K562 (cell line): ENCODE measurements around the gene MPND. TPM values are rescaled to one million over a fixed set of nuclear protein-coding genes. Genes with fewer than 3 reads are reported as not detected.

ENCODE experiments used
- ATAC-seq: fragments of 200-7000 bp; cut with Tn5 transposase; 3 replicates; pipeline ENCODE4 v1.9.1; 2020; ENCODE audit warnings: moderate library complexity
- BruUV-seq: library from RNA; stranded (reverse); fragments of 400-500 nt; replicated peaks from 2 replicates; lab custom pipeline; 2021; lab: Mats Ljungman, UMichigan
- CTCF ChIA-PET: fragments of 300-600 bp; formaldehyde crosslinking; extraction: SDS; loops from one replicate; lab custom pipeline; 2021; ENCODE audit warnings: low intra/inter-chr PET ratio; lab: Yijun Ruan, JAX
- POLR2A ChIA-PET: fragments of 300-600, 350-650 bp; sonication (Branson Sonifier 250); formaldehyde crosslinking; extraction: SDS; loops from one replicate; lab custom pipeline; 2021; ENCODE audit warnings: antibody characterized with exemption, inconsistent platforms; lab: Yijun Ruan, JAX
- DNase-seq, 4 experiments: peaks; one replicate each; pipeline versions ENCODE4 v3.0.0 to v3.0.0-alpha.2; 2011 to 2018; ENCODE audit warnings: low spot score in 3 of 4, mixed read lengths in 3 of 4; ENCODE audit errors: extremely low read depth in 1 of 4
- FAIRE-seq: peaks from 2 replicates; lab custom pipeline; 2011; peaks lifted over from hg19 to GRCh38; lab: Jason Lieb, UNC
- H2AFZ ChIP-seq: 2 replicates; pipeline ENCODE4 v1.6.0; 2011; ENCODE audit warnings: low read depth, low read length, control low read depth, inconsistent platforms
- H3K27ac ChIP-seq: fragments of 200-600 bp; 3 replicates; pipeline ENCODE4 v1.8.0; 2011; ENCODE audit warnings: low read depth, mild to moderate bottlenecking, control low read depth, inconsistent platforms, low read length, moderate library complexity, mixed read lengths; ENCODE audit errors: extremely low read depth
- H3K27me3 ChIP-seq, 2 experiments: fragments of 300-600 bp in 1 of 2; 2 replicates in 1 of 2; 3 replicates in 1 of 2; pipeline versions ENCODE4 v1.6.0 to v1.8.0; 2011; ENCODE audit warnings: inconsistent platforms in 2 of 2, low read length in 2 of 2, mild to moderate bottlenecking in 1 of 2, mixed read lengths in 1 of 2, moderate library complexity in 1 of 2; ENCODE audit not compliant: control insufficient read depth in 2 of 2, insufficient read depth in 2 of 2
- H3K36me3 ChIP-seq: fragments of 300-600 bp; 3 replicates; pipeline ENCODE4 v1.8.0; 2011; ENCODE audit warnings: mild to moderate bottlenecking, low read length, inconsistent platforms; ENCODE audit not compliant: control insufficient read depth, insufficient read depth
- H3K4me1 ChIP-seq, 2 experiments: fragments of 200-600 bp in 1 of 2; replicated peaks in 1 of 2; 2 replicates in 1 of 2; 3 replicates in 1 of 2; pipeline versions ENCODE4 v1.5.1 to v1.8.0; 2011; ENCODE audit warnings: inconsistent platforms in 2 of 2, low read length in 2 of 2, mild to moderate bottlenecking in 1 of 2, mixed read lengths in 1 of 2, moderate library complexity in 1 of 2; ENCODE audit not compliant: control insufficient read depth in 2 of 2, insufficient read depth in 2 of 2
- H3K4me2 ChIP-seq: 2 replicates; pipeline ENCODE4 v1.6.1; 2011; ENCODE audit warnings: low read length, control low read depth, inconsistent platforms, mixed read lengths; ENCODE audit not compliant: insufficient read depth
- H3K4me3 ChIP-seq: fragments of 200-600 bp; sonication (generic), shearing (Covaris generic); 2 replicates; pipeline ENCODE4 v1.5.1; 2016; ENCODE audit warnings: control low read depth, inconsistent platforms
- H3K79me2 ChIP-seq: fragments of 200-600 bp; 3 replicates; pipeline ENCODE4 v1.8.0; 2011; ENCODE audit warnings: low read length, inconsistent platforms; ENCODE audit not compliant: control insufficient read depth, insufficient read depth
- H3K9ac ChIP-seq, 2 experiments: 2 replicates each; pipeline versions ENCODE4 v1.6.0 to v1.6.1; 2011; ENCODE audit warnings: low read depth in 2 of 2, low read length in 2 of 2, control low read depth in 1 of 2, inconsistent platforms in 1 of 2, mild to moderate bottlenecking in 1 of 2, mixed read lengths in 1 of 2; ENCODE audit not compliant: insufficient read depth in 1 of 2
- H3K9me1 ChIP-seq: one replicate; pipeline ENCODE4 v1.6.0; 2011; ENCODE audit warnings: inconsistent platforms, mild to moderate bottlenecking, low read length, moderate library complexity; ENCODE audit not compliant: control insufficient read depth, insufficient read depth
- H3K9me3 ChIP-seq: replicated peaks from 2 replicates; pipeline ENCODE4 v1.5.1; 2011; ENCODE audit warnings: low read depth, low read length, inconsistent platforms; ENCODE audit not compliant: control insufficient read depth, insufficient read depth
- H4K20me1 ChIP-seq: replicated peaks from 2 replicates; pipeline ENCODE4 v1.6.1; 2011; ENCODE audit warnings: low read length, inconsistent platforms, mixed read lengths; ENCODE audit not compliant: control insufficient read depth, insufficient read depth
- BHLHE40 ChIP-seq: IDR thresholded peaks from 2 replicates; pipeline ENCODE4 v1.6.1; 2011; ENCODE audit warnings: low read length, improper control_type of control experiment
- CHCHD3 ChIP-seq: fragments of 250-450 bp; sonication (Bioruptor Pico); IDR thresholded peaks from 2 replicates; pipeline ENCODE4 v2.1.2; 2022; ENCODE audit warnings: mild to moderate bottlenecking
- FOXK2 ChIP-seq, 2 experiments: fragments of 450-650 bp; IDR thresholded peaks in 1 of 2; conservative IDR thresholded peaks in 1 of 2; 2 replicates each; pipeline ENCODE4 v1.6.1; 2016; ENCODE audit warnings: low read depth in 2 of 2, mild to moderate bottlenecking in 1 of 2
- FOXO4 ChIP-seq: fragments of 450-650 bp; formaldehyde crosslinking; IDR thresholded peaks from 2 replicates; pipeline ENCODE4 v1.4.0; 2020; ENCODE audit warnings: mild to moderate bottlenecking, moderate library complexity
- ILF3 ChIP-seq: fragments of 450-650 bp; IDR thresholded peaks from 2 replicates; pipeline ENCODE4 v1.6.1; 2018; ENCODE audit warnings: antibody characterized with exemption, mild to moderate bottlenecking, moderate library complexity, borderline replicate concordance
- KDM1A ChIP-seq, 2 experiments: fragments of 450-650 bp; IDR thresholded peaks; 2 replicates each; pipeline ENCODE4 v1.6.1; 2016; ENCODE audit warnings: mild to moderate bottlenecking in 2 of 2
- SMAD1 ChIP-seq: fragments of 150-350 bp; IDR thresholded peaks from 2 replicates; pipeline ENCODE4 v1.6.1; 2014; ENCODE audit warnings: low read length, low read depth; ENCODE audit not compliant: partially characterized antibody
- ZNF274 ChIP-seq: IDR thresholded peaks from 2 replicates; pipeline ENCODE4 v1.6.1; 2011; ENCODE audit warnings: low read depth, mild to moderate bottlenecking, low read length, moderate library complexity, borderline replicate concordance
- ZNF398 ChIP-seq: fragments of 250-450 bp; sonication (Bioruptor Pico); IDR thresholded peaks from 2 replicates; pipeline ENCODE4 v1.8.0; 2021; ENCODE audit warnings: moderate library complexity, mild to moderate bottlenecking, inconsistent platforms
- ZNF668 ChIP-seq: fragments of 250-450 bp; sonication (Bioruptor Pico); IDR thresholded peaks from 2 replicates; pipeline ENCODE4 v1.8.0; 2022; ENCODE audit warnings: mild to moderate bottlenecking, inconsistent platforms
- ZNF717 ChIP-seq: fragments of 250-450 bp; sonication (Bioruptor Pico); IDR thresholded peaks from 2 replicates; pipeline ENCODE4 v1.5.0; 2021
- WGBS: fragments of 100-300 bp; shearing (Covaris generic); methylation state at CpG from one replicate; pipeline ENCODE4 v1.1.6; 2016; ENCODE audit warnings: low coverage, mixed read lengths; ENCODE audit not compliant: insufficient coverage; ENCODE audit errors: missing lambda C conversion rate; 5-methylcytosine and 5-hydroxymethylcytosine counted together
- in situ Hi-C: fragments of 300-500 bp; cut with MboI; formaldehyde crosslinking; loops from 4 replicates; pipeline ENCODE4 v1.15.0; 2018; ENCODE audit warnings: inconsistent platforms, mixed read lengths
- intact Hi-C: fragments of 100-400 bp; cut with micrococcal nuclease; formaldehyde crosslinking; loops from 2 replicates; pipeline ENCODE4 v1.14.2; 2022
- polyA plus RNA-seq, 8 experiments: library from polyadenylated mRNA; depleted of rRNA in 4 of 8; stranded (reverse) in 5 of 8; unstranded in 3 of 8; fragments of >200 nt; fragmentation: Nextera tagmentation in 2 of 8; fragmentation: Illumina TruSeq in 1 of 8; extraction: Ambion mirVana in 2 of 8; extraction: Trizol in 1 of 8; gene quantifications; 2 replicates each; pipeline versions ENCODE4 v1.2.1 to v1.2.3, GENCODE V29; 2011 to 2014; ENCODE audit warnings: inconsistent platforms in 1 of 8, missing spikeins in 1 of 8
- total RNA-seq, 7 experiments: library from RNA; depleted of rRNA in 6 of 7; stranded (reverse); fragments of >200 nt in 6 of 7; fragmentation: Illumina TruSeq in 2 of 7; extraction: Trizol in 2 of 7; gene quantifications; 2 replicates each; pipeline versions ENCODE4 v1.2.1 to v1.2.3, GENCODE V29; 2011 to 2021; ENCODE audit warnings: low replicate concordance in 1 of 7
- TF ChIP-seq, protein P1 (sequence below): sonication (generic); formaldehyde crosslinking; IDR thresholded peaks from 2 replicates; pipeline ENCODE4 v1.8.0; 2022; ENCODE audit warnings: missing genetic modification reagents, mild to moderate bottlenecking, borderline replicate concordance

Gene MPND
- total and polyA plus RNA-seq, 9 of the 15 experiments (the other 6 are each of a cell fraction or from before 2014, with no cell fraction given): 0.25 to 14.0 (median 3.9) TPM

DNA sequence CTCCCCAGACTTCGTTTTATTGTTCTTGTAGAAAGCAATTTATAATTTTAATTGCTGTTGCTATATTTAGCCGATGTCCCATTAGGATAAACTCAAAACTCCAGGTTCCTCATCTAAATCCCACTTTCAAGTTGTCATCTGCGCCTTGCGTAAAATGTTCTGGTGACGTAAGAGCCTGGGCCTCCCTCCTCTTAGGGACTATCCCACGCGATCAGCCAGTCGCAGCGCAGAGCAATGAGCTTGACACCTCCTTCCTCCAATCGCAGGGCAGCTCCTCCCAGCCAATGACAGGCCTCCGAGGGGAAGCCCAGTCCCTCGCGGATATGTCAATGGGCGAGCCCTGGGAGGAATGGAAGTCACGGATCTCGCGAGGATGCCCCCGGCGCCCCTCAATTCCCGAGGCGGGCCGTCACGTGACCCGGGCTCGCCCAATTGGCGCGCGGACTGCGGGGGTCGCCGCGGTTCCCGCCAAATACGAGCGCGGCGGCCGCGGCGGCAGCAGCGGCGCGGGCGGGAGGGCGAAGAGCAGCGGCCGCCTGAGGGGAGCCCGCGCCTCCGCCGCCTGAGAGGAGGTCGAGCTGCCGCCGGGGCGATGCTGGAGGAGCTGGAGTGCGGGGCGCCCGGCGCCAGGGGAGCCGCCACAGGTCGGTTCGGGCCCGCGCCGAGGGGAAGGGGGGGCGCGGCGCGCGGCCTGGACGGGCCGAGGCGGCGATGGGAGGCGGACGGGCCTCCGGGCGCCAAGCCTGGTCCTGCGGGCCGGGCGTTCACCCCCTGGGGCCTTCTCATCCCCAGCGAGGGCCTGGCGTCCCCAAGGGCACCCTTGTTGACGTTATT lies 59.0 kb downstream of the MPND start, which contains the start of gene CHAF1A:
Gene CHAF1A, plus strand, starts transcription at position 470 of the 834 bp plus-strand sequence. Its CDS starts 123 bp downstream, at position 593.
- no TSS peak for BruUV-seq
- peak within 1 kb of the TSS; percentile 90 for H3K27ac ChIP-seq
- POLR2A ChIA-PET: interaction anchor here (0.5 to 1.7 kb wide), 21 partner anchors 9 to 730 kb away, joined by 3 to 15 read pairs (median 4); no protein-coding TSS in a partner anchor
- H3K36me3 ChIP-seq: peaks cover 49% of the 10 kb centered on the region
- no peaks in the 10 kb centered on the region for H3K9me1 ChIP-seq
- in situ Hi-C loops: no loop called here
- ATAC-seq (peak; percentile 97), DNase-seq (peak; percentile 96 to 100 (median 98)), FAIRE-seq (peak; percentile 100)
- H3K4me3 ChIP-seq: peak within 1 kb of the TSS; percentile 79
- H3K4me1 ChIP-seq: peaks cover 22% of the 10 kb centered on the region in 2 experiments; a peak in 4 of 5 replicates
- peak within 1 kb of the TSS; percentile 97 for H3K9ac ChIP-seq
- intact Hi-C loops: loop anchor here (2.0 to 5.0 kb wide), 2 partner anchors 60 to 235 kb away; partner anchors contain the start of genes MPND and TNFAIP8L1
- H4K20me1 ChIP-seq: peaks cover 23% of the 10 kb centered on the region
- peak within 1 kb of the TSS; percentile 79 for H2AFZ ChIP-seq
- H3K9me3 ChIP-seq: no peaks in the 10 kb centered on the region
- under 1% methylated on average over 40 of the region's 84 CpGs for WGBS
- CTCF ChIA-PET: interaction anchor here (3.9 kb wide), 1 partner anchor 135 kb away, joined by 49 read pairs; no protein-coding TSS in a partner anchor
- H3K79me2 ChIP-seq: peaks cover 85% of the 10 kb centered on the region
- H3K27me3 ChIP-seq: no peaks in the 10 kb centered on the region
- H3K4me2 ChIP-seq: peak within 1 kb of the TSS; percentile 98
- TF ChIP-seq KDM1A (IDR thresholded peaks at IDR 0.05) (no peak), BHLHE40 (peak; percentile 88), ZNF274 (no peak), CHCHD3 (CRISPR knock-in tag) (no peak), FOXK2 (conservative IDR thresholded peaks at IDR 0.05 in 1 of 2, IDR thresholded peaks at IDR 0.05 in 1 of 2; ENCODE audit: low read depth in 2 of 2) (peak; percentile 62 to 72; a peak in 3 of 4 replicates), ZNF717 (no peak), ZNF398 (CRISPR knock-in tag) (no peak), ILF3 (peak; percentile 90; the same call in 1 of the 2 replicates), FOXO4 (CRISPR knock-in tag) (no peak), ZNF668 (CRISPR knock-in tag) (no peak), SMAD1 (no peak)
- TF ChIP-seq, protein P1, sequence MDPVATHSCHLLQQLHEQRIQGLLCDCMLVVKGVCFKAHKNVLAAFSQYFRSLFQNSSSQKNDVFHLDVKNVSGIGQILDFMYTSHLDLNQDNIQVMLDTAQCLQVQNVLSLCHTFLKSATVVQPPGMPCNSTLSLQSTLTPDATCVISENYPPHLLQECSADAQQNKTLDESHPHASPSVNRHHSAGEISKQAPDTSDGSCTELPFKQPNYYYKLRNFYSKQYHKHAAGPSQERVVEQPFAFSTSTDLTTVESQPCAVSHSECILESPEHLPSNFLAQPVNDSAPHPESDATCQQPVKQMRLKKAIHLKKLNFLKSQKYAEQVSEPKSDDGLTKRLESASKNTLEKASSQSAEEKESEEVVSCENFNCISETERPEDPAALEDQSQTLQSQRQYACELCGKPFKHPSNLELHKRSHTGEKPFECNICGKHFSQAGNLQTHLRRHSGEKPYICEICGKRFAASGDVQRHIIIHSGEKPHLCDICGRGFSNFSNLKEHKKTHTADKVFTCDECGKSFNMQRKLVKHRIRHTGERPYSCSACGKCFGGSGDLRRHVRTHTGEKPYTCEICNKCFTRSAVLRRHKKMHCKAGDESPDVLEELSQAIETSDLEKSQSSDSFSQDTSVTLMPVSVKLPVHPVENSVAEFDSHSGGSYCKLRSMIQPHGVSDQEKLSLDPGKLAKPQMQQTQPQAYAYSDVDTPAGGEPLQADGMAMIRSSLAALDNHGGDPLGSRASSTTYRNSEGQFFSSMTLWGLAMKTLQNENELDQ (CRISPR knock-in tag): no peak
